Thoracic aorta (tissue), 2 donors: Measurements from ENCODE around the gene LRMDA. TPM values are rescaled to one million over a fixed set of nuclear protein-coding genes. Genes with fewer than 3 reads are reported as not detected.

Experiments
- ATAC-seq: fragments of 150-250 bp; one replicate; pipeline ENCODE4 v1.8.0; 2017; ENCODE audit warnings: low read depth; ENCODE audit not compliant: insufficient number of reproducible peaks, low FRiP score
- DNase-seq: peaks from one replicate; pipeline ENCODE4 v3.0.0-alpha.2; 2020; ENCODE audit warnings: low spot score
- H3K27ac ChIP-seq, 2 donors: fragments of 200-600 bp; sonication (generic); 1 replicate in 1 of 2; 2 replicates in 1 of 2; pipeline ENCODE4 v1.5.1; 2016; ENCODE audit warnings: mild to moderate bottlenecking in 2 of 2, moderate library complexity in 2 of 2
- H3K27me3 ChIP-seq: fragments of 200-600 bp; sonication (generic); replicated peaks from 2 replicates; pipeline ENCODE4 v1.6.0; 2016; ENCODE audit warnings: mild to moderate bottlenecking; ENCODE audit not compliant: insufficient read depth
- H3K36me3 ChIP-seq: fragments of 200-600 bp; sonication (generic); one replicate; pipeline ENCODE4 v1.5.1; 2016
- H3K4me1 ChIP-seq, 2 donors: fragments of 200-600 bp; sonication (generic); 1 replicate in 1 of 2; 2 replicates in 1 of 2; pipeline versions ENCODE4 v1.5.1 to v1.6.0; 2016; ENCODE audit warnings: low read depth in 2 of 2, mild to moderate bottlenecking in 1 of 2; ENCODE audit not compliant: control insufficient read depth in 1 of 2
- H3K4me3 ChIP-seq: fragments of 200-600 bp; sonication (generic); 2 replicates; pipeline ENCODE4 v1.5.1; 2016; ENCODE audit warnings: mild to moderate bottlenecking
- H3K9me3 ChIP-seq: fragments of 200-600 bp; sonication (generic); 2 replicates; pipeline ENCODE4 v1.5.1; 2016
- total RNA-seq, 2 donors: library from RNA; depleted of rRNA; stranded (reverse); fragments of >200 nt; gene quantifications; one replicate each; pipeline versions ENCODE4 v1.1.0 to v1.2.3, GENCODE V29; 2016
- TF ChIP-seq, protein P1 (sequence below): fragments of 200-600 bp; sonication (generic); IDR thresholded peaks from one replicate; pipeline ENCODE4 v1.5.1; 2019; ENCODE audit warnings: antibody characterized with exemption

LRMDA gene
- total RNA-seq, 2 donors from 2014 or later, result 8.3 to 36.6 TPM

DNA sequence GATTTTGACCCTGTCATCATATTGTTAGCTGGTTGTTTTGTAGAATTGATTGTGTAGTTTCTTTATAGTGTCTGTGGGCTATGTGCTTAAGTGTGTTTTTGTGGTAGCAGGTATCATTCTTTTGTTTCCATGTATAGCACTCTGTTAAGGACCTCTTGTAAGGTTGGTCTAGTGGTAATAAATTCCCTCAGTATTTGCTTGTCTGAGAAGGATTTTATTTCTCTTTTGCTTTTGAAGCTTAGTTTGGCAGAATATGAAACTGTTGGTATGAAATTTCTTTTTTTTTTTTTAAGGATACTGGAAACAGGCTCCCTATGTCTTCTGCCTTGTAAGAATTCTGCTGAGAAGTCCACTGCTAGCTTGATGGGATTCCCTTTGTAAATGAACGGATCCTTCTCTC lies 1073.4 kb downstream of the LRMDA start:
- H3K9me3 ChIP-seq, result peaks cover 10% of the 10 kb centered on the region
- no peaks in the 10 kb centered on the region for H3K4me1 ChIP-seq
- no peaks in the 10 kb centered on the region for H3K36me3 ChIP-seq
- no peak for DNase-seq
- H3K27me3 ChIP-seq, result no peaks in the 10 kb centered on the region
- TF ChIP-seq, protein P1, sequence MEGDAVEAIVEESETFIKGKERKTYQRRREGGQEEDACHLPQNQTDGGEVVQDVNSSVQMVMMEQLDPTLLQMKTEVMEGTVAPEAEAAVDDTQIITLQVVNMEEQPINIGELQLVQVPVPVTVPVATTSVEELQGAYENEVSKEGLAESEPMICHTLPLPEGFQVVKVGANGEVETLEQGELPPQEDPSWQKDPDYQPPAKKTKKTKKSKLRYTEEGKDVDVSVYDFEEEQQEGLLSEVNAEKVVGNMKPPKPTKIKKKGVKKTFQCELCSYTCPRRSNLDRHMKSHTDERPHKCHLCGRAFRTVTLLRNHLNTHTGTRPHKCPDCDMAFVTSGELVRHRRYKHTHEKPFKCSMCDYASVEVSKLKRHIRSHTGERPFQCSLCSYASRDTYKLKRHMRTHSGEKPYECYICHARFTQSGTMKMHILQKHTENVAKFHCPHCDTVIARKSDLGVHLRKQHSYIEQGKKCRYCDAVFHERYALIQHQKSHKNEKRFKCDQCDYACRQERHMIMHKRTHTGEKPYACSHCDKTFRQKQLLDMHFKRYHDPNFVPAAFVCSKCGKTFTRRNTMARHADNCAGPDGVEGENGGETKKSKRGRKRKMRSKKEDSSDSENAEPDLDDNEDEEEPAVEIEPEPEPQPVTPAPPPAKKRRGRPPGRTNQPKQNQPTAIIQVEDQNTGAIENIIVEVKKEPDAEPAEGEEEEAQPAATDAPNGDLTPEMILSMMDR, result no peak
- no peak overlapping the region for H3K27ac ChIP-seq
- H3K4me3 ChIP-seq, result no peak overlapping the region
- ATAC-seq, result no peak

DNA sequence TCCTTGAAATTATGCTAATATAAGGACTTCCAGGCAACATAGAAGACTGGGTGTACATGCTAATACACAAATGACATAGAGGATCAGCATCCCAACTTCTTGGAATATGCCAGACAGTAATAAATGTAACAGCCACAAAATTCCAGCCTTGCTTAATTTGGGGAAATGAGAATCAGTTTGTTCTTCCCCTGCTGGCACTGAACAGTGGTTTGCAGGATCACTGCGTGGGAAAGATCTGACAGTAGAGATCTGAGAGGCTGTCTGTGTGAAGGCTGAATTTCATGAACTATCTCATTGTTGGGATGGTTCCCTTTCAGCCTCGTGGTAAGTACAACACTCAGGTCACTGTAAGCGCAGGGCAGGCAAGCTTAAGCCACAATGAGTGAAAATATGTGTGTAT lies 1078.0 kb downstream of the LRMDA start:
- H3K9me3 ChIP-seq, result peaks cover 10% of the 10 kb centered on the region
- TF ChIP-seq, protein P1, result no peak
- H3K4me3 ChIP-seq, result no peak overlapping the region
- no peak for ATAC-seq
- no peaks in the 10 kb centered on the region for H3K4me1 ChIP-seq
- H3K27me3 ChIP-seq, result no peaks in the 10 kb centered on the region
- DNase-seq, result no peak
- no peak overlapping the region for H3K27ac ChIP-seq
- H3K36me3 ChIP-seq, result no peaks in the 10 kb centered on the region

DNA sequence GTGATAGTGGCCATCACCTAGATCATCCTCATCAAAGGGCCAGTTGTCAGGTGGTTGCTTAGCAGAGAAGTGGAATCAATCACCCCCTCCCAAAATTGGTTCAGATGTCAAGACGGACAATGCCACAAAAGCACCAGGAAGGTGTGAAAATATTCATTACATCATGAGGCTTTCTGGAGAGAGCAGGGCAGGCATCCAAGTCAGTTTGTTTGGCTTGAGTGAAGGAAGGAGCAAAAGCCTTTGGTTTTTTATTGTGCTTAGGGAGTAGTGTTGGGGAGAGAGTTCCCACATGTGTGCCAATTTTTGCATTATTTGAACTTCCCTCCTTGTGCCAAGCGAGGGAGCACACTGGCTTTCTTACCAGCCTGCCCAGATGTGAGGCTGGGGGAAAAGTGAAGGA lies 1082.9 kb downstream of the LRMDA start:
- Histone ChIP-seq H3K36me3 (no peaks in the 10 kb centered on the region), H3K4me3 (no peak overlapping the region), H3K27ac (no peak overlapping the region), H3K27me3 (no peaks in the 10 kb centered on the region), H3K9me3 (no peaks in the 10 kb centered on the region), H3K4me1 (no peaks in the 10 kb centered on the region)
- TF ChIP-seq, protein P1, result no peak
- ATAC-seq (no peak), DNase-seq (no peak)

DNA sequence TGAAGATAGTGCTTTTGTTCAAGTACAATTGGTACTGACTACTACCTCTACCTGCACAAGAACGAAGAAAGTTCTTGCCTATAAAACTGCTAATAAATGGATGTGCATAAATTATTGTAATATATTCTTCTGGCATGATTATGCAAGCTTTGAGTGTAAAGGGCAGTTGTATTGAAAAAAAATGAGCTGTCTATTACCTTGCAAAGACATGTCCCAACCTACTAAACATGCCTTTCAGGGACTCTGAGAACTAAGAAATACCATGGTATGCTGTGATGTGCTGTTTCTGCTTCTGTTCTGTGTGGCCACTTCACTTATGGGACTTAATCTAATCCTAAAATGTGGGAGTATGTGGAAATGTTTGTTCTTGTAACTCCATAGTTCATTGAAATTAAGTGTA lies 1083.4 kb downstream of the LRMDA start:
- Histone ChIP-seq H3K4me3 (no peak overlapping the region), H3K27me3 (no peaks in the 10 kb centered on the region), H3K4me1 (no peaks in the 10 kb centered on the region), H3K36me3 (no peaks in the 10 kb centered on the region), H3K9me3 (no peaks in the 10 kb centered on the region), H3K27ac (no peak overlapping the region)
- TF ChIP-seq, protein P1, result no peak
- DNase-seq (no peak), ATAC-seq (no peak)

DNA sequence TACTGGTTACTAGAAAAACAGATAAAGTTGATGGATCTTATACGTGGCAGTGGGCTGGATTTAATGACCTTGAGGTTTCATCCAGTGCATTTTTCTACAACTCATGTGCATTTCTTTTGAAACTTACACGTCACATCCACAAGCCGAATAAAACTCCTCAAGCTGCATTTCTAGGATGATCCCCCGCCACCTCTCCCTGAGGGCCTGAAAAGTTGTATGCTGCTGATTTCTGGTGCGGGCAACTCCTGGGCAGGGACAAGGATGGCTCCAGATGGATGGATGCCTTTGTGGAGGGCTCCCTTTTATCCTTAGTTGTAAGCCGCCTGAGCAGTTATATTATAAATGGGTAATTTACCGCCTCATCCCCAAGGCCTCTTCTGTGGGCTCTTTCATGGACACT lies 1091.1 kb downstream of the LRMDA start:
- no peaks in the 10 kb centered on the region for H3K27me3 ChIP-seq
- no peaks in the 10 kb centered on the region for H3K9me3 ChIP-seq
- no peak for ATAC-seq
- no peaks in the 10 kb centered on the region for H3K36me3 ChIP-seq
- H3K4me1 ChIP-seq, result peaks cover 0 to 11% of the 10 kb centered on the region in 2 donors
- no peak for DNase-seq
- H3K4me3 ChIP-seq, result no peak overlapping the region
- TF ChIP-seq, protein P1, result no peak
- no peak overlapping the region for H3K27ac ChIP-seq
